Kidney (tissue), 14 donors: Measurements from ENCODE around the gene NINL. TPM values are rescaled to one million over a fixed set of nuclear protein-coding genes. Genes with fewer than 3 reads are reported as not detected.

Experiments
- DNase-seq, 5 donors: peaks; one replicate each; pipeline ENCODE4 v3.0.0-alpha.2; 2013 to 2020
- FAIRE-seq: peaks from 2 replicates; lab custom pipeline; 2012; peaks lifted over from hg19 to GRCh38; lab: Jason Lieb, UNC
- H3K27ac ChIP-seq, 2 donors: one replicate each; pipeline ENCODE4 v1.7.0; 2013; ENCODE audit warnings: low read depth in 2 of 2, low read length in 2 of 2, inconsistent platforms in 1 of 2
- H3K27me3 ChIP-seq: one replicate; pipeline ENCODE4 v1.7.1; 2013; ENCODE audit warnings: low read length, inconsistent platforms; ENCODE audit not compliant: control insufficient read depth, insufficient read depth
- H3K36me3 ChIP-seq, 3 donors: one replicate each; pipeline versions ENCODE4 v1.7.0 to v1.7.1; 2013; ENCODE audit warnings: low read length in 3 of 3, control low read depth in 1 of 3, inconsistent platforms in 1 of 3; ENCODE audit not compliant: insufficient read depth in 3 of 3, control insufficient read depth in 2 of 3
- H3K4me1 ChIP-seq, 3 donors: one replicate each; pipeline versions ENCODE4 v1.7.0 to v1.7.1; 2013; ENCODE audit warnings: low read length in 3 of 3, inconsistent platforms in 1 of 3, low read depth in 1 of 3; ENCODE audit not compliant: control insufficient read depth in 2 of 3, insufficient read depth in 2 of 3
- H3K4me3 ChIP-seq, 3 donors: one replicate each; pipeline versions ENCODE4 v1.7.0 to v1.8.1; 2013; ENCODE audit warnings: low read length in 3 of 3, control low read depth in 1 of 3, inconsistent platforms in 1 of 3
- H3K9ac ChIP-seq, 3 donors: one replicate each; pipeline versions ENCODE4 v1.7.0 to v1.7.1; 2013; ENCODE audit warnings: low read length in 3 of 3, control low read depth in 1 of 3, inconsistent platforms in 1 of 3
- H3K9me3 ChIP-seq, 3 donors: one replicate each; pipeline versions ENCODE4 v1.7.0 to v1.7.1; 2013; ENCODE audit warnings: low read length in 3 of 3, control low read depth in 1 of 3, inconsistent platforms in 1 of 3; ENCODE audit not compliant: control insufficient read depth in 2 of 3, insufficient read depth in 1 of 3
- CTCF ChIP-seq: IDR thresholded peaks from 3 replicates; pipeline ENCODE4 v1.5.1; 2012; ENCODE audit warnings: mild to moderate bottlenecking, moderate library complexity, borderline replicate concordance; ENCODE audit not compliant: insufficient read depth; ENCODE audit errors: extremely low read depth
- intact Hi-C: fragments of 100-400 bp; cut with DNase I; formaldehyde crosslinking; loops from one replicate; pipeline ENCODE4 v1.11.1; 2022
- polyA plus RNA-seq: library from polyadenylated mRNA; stranded (reverse); fragments of 350-450 nt; fragmentation: Illumina TruSeq; extraction: RNeasy Lipid Tissue Mini Kit (QIAGEN cat#74804); gene quantifications from one replicate; pipeline ENCODE4 v1.2.3, GENCODE V29; 2014; ENCODE audit warnings: low read depth, low replicate concordance; ENCODE audit not compliant: insufficient read depth
- total RNA-seq: library from RNA; stranded (reverse); fragmentation: NEBNext Ultra II Directional; extraction: Animal tissue kit (Norgen Biotek cat#: 25700); gene quantifications from one replicate; pipeline ENCODE4 v1.2.1, GENCODE V29; 2021
- donor health status: control.
- donor health status: control.
- donor health status: control.
- donor health status: control.
- donor health status: control.
- donor health status: DM: yes; HTN: yes; CAD: no.
- donor health status: Normal renal cell carcinoma (clear cell type).

Gene NINL
- total and polyA plus RNA-seq, 2 donors from 2014 or later = 23.4 to 25.2 TPM

GRCh38 chr20:25521382-25521781, 63.9 kb downstream of the NINL start:
- H3K36me3 ChIP-seq = peaks cover 5 to 12% (median 6%) of the 10 kb centered on the region in 3 donors
- no peaks in the 10 kb centered on the region for H3K27me3 ChIP-seq
- no peak for FAIRE-seq
- no peak overlapping the region for H3K4me3 ChIP-seq
- H3K9me3 ChIP-seq = no peaks in the 10 kb centered on the region
- H3K27ac ChIP-seq = no peak overlapping the region
- peaks cover 0 to 18% (median 3%) of the 10 kb centered on the region in 3 donors for H3K4me1 ChIP-seq
- no peak for DNase-seq
- no peak overlapping the region for H3K9ac ChIP-seq
- TF ChIP-seq CTCF = no peak
- intact Hi-C loops = no loop called here

- Histone ChIP-seq H3K9me3 (peaks cover 0 to 18% (median 0%) of the 10 kb centered on the region in 3 donors), H3K27ac (no peak overlapping the region), H3K4me3 (no peak overlapping the region), H3K9ac (no peak overlapping the region), H3K27me3 (no peaks in the 10 kb centered on the region), H3K4me1 (peaks cover 0 to 13% (median 3%) of the 10 kb centered on the region in 3 donors), H3K36me3 (peaks cover 4 to 31% (median 14%) of the 10 kb centered on the region in 3 donors)
- DNase-seq (no peak), FAIRE-seq (no peak)
- TF ChIP-seq CTCF = no peak
- intact Hi-C loops = no loop called here
Observed at GRCh38 chr20:25517124-25517523, 68.2 kb downstream of the NINL start.

- Histone ChIP-seq H3K4me3 (no peak overlapping the region), H3K27ac (no peak overlapping the region), H3K4me1 (peaks cover 0 to 13% (median 3%) of the 10 kb centered on the region in 3 donors), H3K36me3 (peaks cover 6 to 48% (median 23%) of the 10 kb centered on the region in 3 donors), H3K9ac (no peak overlapping the region), H3K9me3 (peaks cover 0 to 18% (median 0%) of the 10 kb centered on the region in 3 donors), H3K27me3 (no peaks in the 10 kb centered on the region)
- DNase-seq = no peak
- intact Hi-C loops = no loop called here
- TF ChIP-seq CTCF = no peak
- FAIRE-seq = no peak
Observed at GRCh38 chr20:25514747-25515340, 70.5 kb downstream of the NINL start.
